K562 (cell line): ENCODE results near the gene AP2A2.

Experiments
- CTCF ChIP-seq, 3 experiments: IDR thresholded peaks in 2 of 3; conservative IDR thresholded peaks in 1 of 3; 2 replicates each; pipeline ENCODE4 v1.5.1; 2011 to 2012; ENCODE audit warnings: low read length in 3 of 3, mild to moderate bottlenecking in 3 of 3, control low read depth in 2 of 3, improper control_type of control experiment in 1 of 3, inconsistent platforms in 1 of 3, low read depth in 1 of 3, mixed read lengths in 1 of 3, moderate library complexity in 1 of 3; ENCODE audit not compliant: insufficient read depth in 2 of 3
- E2F6 ChIP-seq, 2 experiments: IDR thresholded peaks; 2 replicates each; pipeline ENCODE4 v1.6.1; 2011; ENCODE audit warnings: borderline replicate concordance in 1 of 2, control low read depth in 1 of 2, low read depth in 1 of 2, low read length in 1 of 2, mild to moderate bottlenecking in 1 of 2, mixed read lengths in 1 of 2, moderate library complexity in 1 of 2; ENCODE audit not compliant: insufficient read depth in 1 of 2, insufficient read length in 1 of 2, poor library complexity in 1 of 2, severe bottlenecking in 1 of 2; ENCODE audit errors: extremely low read depth in 1 of 2
- EP300 ChIP-seq: IDR thresholded peaks from 2 replicates; pipeline ENCODE4 v1.6.1; 2012; ENCODE audit warnings: low read length, improper control_type of control experiment
- FOXK2 ChIP-seq, 2 experiments: fragments of 450-650 bp; IDR thresholded peaks in 1 of 2; conservative IDR thresholded peaks in 1 of 2; 2 replicates each; pipeline ENCODE4 v1.6.1; 2016; ENCODE audit warnings: low read depth in 2 of 2, mild to moderate bottlenecking in 1 of 2
- MAZ ChIP-seq, 2 experiments: fragments of 450-650 bp in 1 of 2; sonication (generic) in 1 of 2; formaldehyde crosslinking; IDR thresholded peaks in 1 of 2; conservative IDR thresholded peaks in 1 of 2; 2 replicates each; pipeline versions ENCODE4 v1.4.0 to v1.5.0; 2020; ENCODE audit warnings: mild to moderate bottlenecking in 1 of 2, missing genetic modification reagents in 1 of 2
- SIRT6 ChIP-seq: IDR thresholded peaks from one replicate; pipeline ENCODE4 v1.6.1; 2012; ENCODE audit warnings: low read depth, mild to moderate bottlenecking, control low read depth, inconsistent platforms, low read length, moderate library complexity
- SNAPC5 ChIP-seq: fragments of 250-450 bp; sonication (Bioruptor Pico); IDR thresholded peaks from 2 replicates; pipeline ENCODE4 v1.8.0; 2021; ENCODE audit warnings: moderate library complexity, mild to moderate bottlenecking, inconsistent platforms
- TAF1 ChIP-seq: IDR thresholded peaks from 2 replicates; pipeline ENCODE4 v1.6.1; 2011; ENCODE audit warnings: mild to moderate bottlenecking, low read length, moderate library complexity; ENCODE audit not compliant: insufficient read depth, control insufficient read depth, severe bottlenecking; ENCODE audit errors: extremely low read depth
- ZNF239 ChIP-seq: fragments of 250-450 bp; sonication (Bioruptor Pico); IDR thresholded peaks from 2 replicates; pipeline ENCODE4 v1.4.0; 2020; ENCODE audit warnings: mild to moderate bottlenecking

GRCh38 chr11:1027483-1028290, 102.0 kb downstream of the AP2A2 start:
- TF ChIP-seq SNAPC5 (no peak), CTCF (IDR thresholded peaks at IDR 0.05 in 2 of 3, conservative IDR thresholded peaks at IDR 0.05 in 1 of 3; ENCODE audit: insufficient read depth in 2 of 3, low read depth in 1 of 3, low read length in 3 of 3) (no peak), SIRT6 (no peak), EP300 (no peak), E2F6 (IDR thresholded peaks at IDR 0.05; ENCODE audit: borderline replicate concordance in 1 of 2, extremely low read depth in 1 of 2, insufficient read depth in 1 of 2, insufficient read length in 1 of 2, low read depth in 1 of 2, low read length in 1 of 2, poor library complexity in 1 of 2, severe bottlenecking in 1 of 2) (no peak), TAF1 (no peak), FOXK2 (conservative IDR thresholded peaks at IDR 0.05 in 1 of 2, IDR thresholded peaks at IDR 0.05 in 1 of 2; ENCODE audit: low read depth in 2 of 2) (no peak), MAZ (CRISPR knock-in tag; conservative IDR thresholded peaks at IDR 0.05 in 1 of 2, IDR thresholded peaks at IDR 0.05 in 1 of 2) (no peak), ZNF239 (no peak)
